C4-2B (cell line): ENCODE data around the gene UBE2D4.

ENCODE experiments used
- CTCF ChIP-seq: fragments of 450-650 bp; conservative IDR thresholded peaks from 2 replicates; pipeline ENCODE4 v1.5.1; 2017; ENCODE audit warnings: mild to moderate bottlenecking
- ZFX ChIP-seq: fragments of 450-650 bp; IDR thresholded peaks from 2 replicates; pipeline ENCODE4 v1.6.1; 2017

- no peak for TF ChIP-seq CTCF
- TF ChIP-seq ZFX = no peak
Measured at GRCh38 chr7:43876976-43877745, 49.1 kb upstream of the UBE2D4 start.
